HG03108 (cell line): ENCODE data around the gene FAH.

Source experiments
- ATAC-seq: cut with Tn5 transposase; IDR thresholded peaks from one replicate; pipeline ENCODE4 v1.9.1; 2021; ENCODE audit warnings: moderate library complexity; ENCODE audit not compliant: unreplicated experiment

FAH gene

GRCh38 chr15:80233581-80233980 is 80.8 kb downstream of the FAH start:
- no peak for ATAC-seq

DNA sequence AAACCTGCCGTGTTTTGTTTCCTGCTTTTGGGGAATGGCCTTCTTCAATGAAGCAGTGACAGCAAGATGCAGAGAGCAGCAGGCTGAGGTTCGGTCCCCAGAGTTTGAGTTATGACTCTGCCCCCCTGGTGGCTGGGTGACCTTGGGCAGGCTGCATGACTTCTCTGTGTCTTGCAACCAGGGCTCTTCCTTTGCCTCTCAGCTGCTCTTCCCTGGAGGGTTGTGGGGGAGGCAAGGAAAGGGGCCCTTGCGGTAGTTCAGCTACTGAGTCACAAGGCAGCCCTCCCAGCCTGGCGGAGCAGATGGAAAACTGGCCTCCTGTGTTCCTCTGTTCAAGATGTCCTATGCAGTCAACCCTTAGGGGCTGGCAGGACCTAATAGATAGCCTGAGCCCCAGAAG is 82.1 kb downstream of the FAH start:
- ATAC-seq = no peak
